ENCODE data around the gene PLOD2. TPM values are rescaled to one million over a fixed set of nuclear protein-coding genes. Genes with fewer than 3 reads are reported as not detected.

The PLOD2 gene
- total and polyA plus RNA-seq, 9 of the 15 experiments (the other 6 are each of a cell fraction or from before 2014, with no cell fraction given) = 0.18 to 1.5 (median 0.58) TPM

GRCh38 chr3:146159616-146160320, 1.2 kb downstream of the PLOD2 start (continued):
- TF ChIP-seq AFF1 (IDR thresholded peaks at IDR 0.05; ENCODE audit: low read depth in 1 of 2, partially characterized antibody in 2 of 2) = no peak

- Histone ChIP-seq H3K4me2 (ENCODE audit: insufficient read depth, low read length) (no peak overlapping the region), H3K4me3 (no peak overlapping the region), H3K4me1 (replicated peaks in 1 of 2; ENCODE audit: control insufficient read depth in 2 of 2, insufficient read depth in 2 of 2, low read length in 2 of 2) (peaks cover 0 to 9% of the 10 kb centered on the region in 2 experiments; a peak in 2 of 5 replicates), H3K9ac (ENCODE audit: insufficient read depth in 1 of 2, low read depth in 2 of 2, low read length in 2 of 2) (no peak overlapping the region), H3K36me3 (ENCODE audit: control insufficient read depth, insufficient read depth, low read length) (no peaks in the 10 kb centered on the region), H3K27ac (ENCODE audit: extremely low read depth, low read depth, low read length) (no peak overlapping the region), H3K27me3 (ENCODE audit: control insufficient read depth in 2 of 2, insufficient read depth in 2 of 2, low read length in 2 of 2) (peaks cover 2 to 17% of the 10 kb centered on the region in 2 experiments; a peak in 3 of 5 replicates), H3K79me2 (ENCODE audit: control insufficient read depth, insufficient read depth, low read length) (no peaks in the 10 kb centered on the region), H2AFZ (ENCODE audit: low read depth, low read length) (no peak overlapping the region), H3K9me3 (replicated peaks; ENCODE audit: control insufficient read depth, insufficient read depth, low read depth, low read length) (no peaks in the 10 kb centered on the region), H4K20me1 (replicated peaks; ENCODE audit: control insufficient read depth, insufficient read depth, low read length) (no peaks in the 10 kb centered on the region), H3K9me1 (ENCODE audit: control insufficient read depth, insufficient read depth, low read length) (no peaks in the 10 kb centered on the region)
- in situ Hi-C loops (cut with MboI) = no loop called here
- 0% methylated on average over 4 of the region's 4 CpGs for WGBS (ENCODE audit: insufficient coverage, low coverage, missing lambda C conversion rate)
- ATAC-seq (no peak), FAIRE-seq (no peak), DNase-seq (ENCODE audit: extremely low read depth in 1 of 4, low spot score in 3 of 4) (no peak)
- TF ChIP-seq HSF4 (CRISPR knock-in tag; IDR thresholded peaks at IDR 0.05; ENCODE audit: borderline replicate concordance) (no peak), CBX3 (IDR thresholded peaks at IDR 0.05; ENCODE audit: borderline replicate concordance in 1 of 2, low read length in 2 of 2) (no peak), KLF13 (tag; IDR thresholded peaks at IDR 0.05; ENCODE audit: borderline replicate concordance, low read depth) (no peak), ZNF644 (tag; IDR thresholded peaks at IDR 0.05; ENCODE audit: low read depth) (no peak), POLR2AphosphoS2 (IDR thresholded peaks at IDR 0.05; ENCODE audit: low read length) (no peak), PKNOX1 (IDR thresholded peaks at IDR 0.05) (no peak), SRSF7 (optimal IDR thresholded peaks at IDR 0.05; ENCODE audit: low read depth, low read length) (no peak), E2F6 (IDR thresholded peaks at IDR 0.05; ENCODE audit: borderline replicate concordance in 1 of 2, extremely low read depth in 1 of 2, insufficient read depth in 1 of 2, insufficient read length in 1 of 2, low read depth in 1 of 2, low read length in 1 of 2, poor library complexity in 1 of 2, severe bottlenecking in 1 of 2) (no peak)
- no TSS peak for BruUV-seq (replicated peaks)
- ChIA-PET POLR2A (interaction anchor here (0.6 kb wide), 1 partner anchor 470 kb away, joined by 3 read pairs; no protein-coding TSS in a partner anchor), CTCF (ENCODE audit: low intra/inter-chr PET ratio) (no interaction called here)
- intact Hi-C loops (cut with micrococcal nuclease) = no loop called here
These were observed 1.9 kb downstream of the PLOD2 start for GRCh38 chr3:146159037-146159436.
